H9 (cell line): Measurements from ENCODE around the gene CFL1. TPM values are rescaled to one million over a fixed set of nuclear protein-coding genes. Genes with fewer than 3 reads are reported as not detected.

ENCODE experiments used
- DNase-seq: peaks from one replicate; pipeline ENCODE4 v3.0.0-alpha.2; 2017
- H2AFZ ChIP-seq: one replicate; pipeline ENCODE4 v1.6.1; 2013; ENCODE audit warnings: mild to moderate bottlenecking, low read length, control low read depth, moderate library complexity
- H2AK5ac ChIP-seq: 2 replicates; pipeline ENCODE4 v1.6.1; 2013; ENCODE audit warnings: low read length, control low read depth, mixed read lengths; ENCODE audit not compliant: insufficient read length
- H2BK120ac ChIP-seq: one replicate; pipeline ENCODE4 v1.6.1; 2013; ENCODE audit warnings: low read depth, mild to moderate bottlenecking, low read length, control low read depth, inconsistent platforms; ENCODE audit not compliant: poor library complexity, severe bottlenecking
- H2BK12ac ChIP-seq: 2 replicates; pipeline ENCODE4 v1.6.1; 2013; ENCODE audit warnings: low read length, control low read depth, mixed read lengths, low read depth; ENCODE audit not compliant: insufficient read length
- H2BK15ac ChIP-seq: 2 replicates; pipeline ENCODE4 v1.6.1; 2013; ENCODE audit warnings: low read depth, low read length, control low read depth
- H2BK20ac ChIP-seq: one replicate; pipeline ENCODE4 v1.6.1; 2013; ENCODE audit warnings: low read depth, mild to moderate bottlenecking, low read length, control low read depth, inconsistent platforms; ENCODE audit not compliant: poor library complexity, severe bottlenecking
- H2BK5ac ChIP-seq: 2 replicates; pipeline ENCODE4 v1.6.1; 2013; ENCODE audit warnings: low read length, control low read depth, mixed read lengths; ENCODE audit not compliant: insufficient read length
- H3K14ac ChIP-seq: 2 replicates; pipeline ENCODE4 v1.6.1; 2013; ENCODE audit warnings: low read length, control low read depth; ENCODE audit not compliant: insufficient read depth
- H3K18ac ChIP-seq: 2 replicates; pipeline ENCODE4 v1.6.1; 2013; ENCODE audit warnings: low read depth, mild to moderate bottlenecking, mixed read lengths, low read length, control low read depth; ENCODE audit not compliant: insufficient read length
- H3K23ac ChIP-seq: 2 replicates; pipeline ENCODE4 v1.6.1; 2013; ENCODE audit warnings: low read length, control low read depth, mixed read lengths, low read depth; ENCODE audit not compliant: insufficient read length
- H3K23me2 ChIP-seq: 2 replicates; pipeline ENCODE4 v1.6.1; 2013; ENCODE audit warnings: low read depth, mild to moderate bottlenecking, mixed read lengths, low read length, control low read depth; ENCODE audit not compliant: insufficient read length, poor library complexity, severe bottlenecking
- H3K27ac ChIP-seq: 2 replicates; pipeline ENCODE4 v1.5.1; 2013; ENCODE audit warnings: low read length, control low read depth, mixed read lengths, low read depth; ENCODE audit not compliant: insufficient read length
- H3K27me3 ChIP-seq: 2 replicates; pipeline ENCODE4 v1.6.1; 2013; ENCODE audit warnings: low read length, control low read depth, inconsistent platforms; ENCODE audit not compliant: insufficient read depth
- H3K4ac ChIP-seq: 2 replicates; pipeline ENCODE4 v1.6.1; 2013; ENCODE audit warnings: low read depth, mild to moderate bottlenecking, control low read depth, inconsistent platforms, low read length, moderate library complexity
- H3K4me1 ChIP-seq: 2 replicates; pipeline ENCODE4 v1.6.1; 2013; ENCODE audit warnings: low read length, control low read depth, inconsistent platforms; ENCODE audit not compliant: insufficient read depth
- H3K4me2 ChIP-seq: 2 replicates; pipeline ENCODE4 v1.6.1; 2013; ENCODE audit warnings: low read length, control low read depth, mixed read lengths; ENCODE audit not compliant: insufficient read length, insufficient read depth
- H3K56ac ChIP-seq: 2 replicates; pipeline ENCODE4 v1.6.1; 2013; ENCODE audit warnings: low read depth, mild to moderate bottlenecking, mixed read lengths, low read length, control low read depth; ENCODE audit not compliant: insufficient read length
- H3K79me1 ChIP-seq: 2 replicates; pipeline ENCODE4 v1.6.1; 2013; ENCODE audit warnings: low read depth, mild to moderate bottlenecking, moderate library complexity, low read length, control low read depth, inconsistent platforms; ENCODE audit not compliant: insufficient read depth, poor library complexity, severe bottlenecking
- H3K79me2 ChIP-seq: 2 replicates; pipeline ENCODE4 v1.6.1; 2013; ENCODE audit warnings: low read length, control low read depth, inconsistent platforms; ENCODE audit not compliant: insufficient read depth
- H3K9ac ChIP-seq: 2 replicates; pipeline ENCODE4 v1.6.1; 2013; ENCODE audit warnings: low read length, control low read depth, mixed read lengths; ENCODE audit not compliant: insufficient read length; ENCODE audit errors: extremely low read depth
- H3K9me3 ChIP-seq: one replicate; pipeline ENCODE4 v1.6.1; 2013; ENCODE audit warnings: low read depth, low read length, inconsistent platforms; ENCODE audit not compliant: control insufficient read depth
- H3T11ph ChIP-seq: one replicate; pipeline ENCODE4 v1.6.1; 2013; ENCODE audit warnings: mild to moderate bottlenecking, low read length, control low read depth, inconsistent platforms
- H4K20me1 ChIP-seq: one replicate; pipeline ENCODE4 v1.6.1; 2013; ENCODE audit not compliant: control insufficient read depth, insufficient read length, insufficient read depth
- H4K5ac ChIP-seq: 2 replicates; pipeline ENCODE4 v1.6.1; 2013; ENCODE audit warnings: low read depth, mild to moderate bottlenecking, mixed read lengths, low read length, control low read depth; ENCODE audit not compliant: insufficient read length
- H4K8ac ChIP-seq: replicated peaks from 2 replicates; pipeline ENCODE4 v1.6.1; 2013; ENCODE audit warnings: low read length, control low read depth, mixed read lengths, low read depth; ENCODE audit not compliant: insufficient read length
- H4K91ac ChIP-seq: 2 replicates; pipeline ENCODE4 v1.6.1; 2013; ENCODE audit warnings: low read depth, mild to moderate bottlenecking, moderate library complexity, mixed read lengths, low read length, control low read depth; ENCODE audit not compliant: insufficient read length
- H3K27ac Mint-ChIP-seq, 3 experiments: 2 replicates in 2 of 3; 3 replicates in 1 of 3; pipeline ENCODE4 v1.8.0; 2020 to 2021; ENCODE audit warnings: mixed read lengths in 3 of 3, mild to moderate bottlenecking in 1 of 3, moderate library complexity in 1 of 3
- H3K27me3 Mint-ChIP-seq: 2 replicates; pipeline ENCODE4 v1.8.0; 2021; ENCODE audit warnings: low read depth, mild to moderate bottlenecking, moderate library complexity, mixed read lengths
- H3K36me3 Mint-ChIP-seq, 3 experiments: 2 replicates in 2 of 3; 3 replicates in 1 of 3; pipeline ENCODE4 v1.8.0; 2020 to 2021; ENCODE audit warnings: low read depth in 3 of 3, mixed read lengths in 3 of 3; ENCODE audit not compliant: insufficient read depth in 1 of 3
- H3K4me1 Mint-ChIP-seq, 2 experiments: 2 replicates each; pipeline ENCODE4 v1.8.0; 2020; ENCODE audit warnings: mixed read lengths in 2 of 2
- H3K4me3 Mint-ChIP-seq, 2 experiments: 2 replicates in 1 of 2; 3 replicates in 1 of 2; pipeline ENCODE4 v1.8.0; 2020 to 2021; ENCODE audit warnings: mild to moderate bottlenecking in 2 of 2, mixed read lengths in 2 of 2, moderate library complexity in 1 of 2
- H3K9me3 Mint-ChIP-seq, 2 experiments: 2 replicates in 1 of 2; 3 replicates in 1 of 2; pipeline ENCODE4 v1.8.0; 2020; ENCODE audit warnings: mild to moderate bottlenecking in 2 of 2, mixed read lengths in 2 of 2, moderate library complexity in 1 of 2
- CTCF ChIP-seq: fragments of 200-600 bp; sonication (generic); conservative IDR thresholded peaks from 3 replicates; pipeline ENCODE4 v1.8.0; 2021; ENCODE audit warnings: antibody characterized with exemption, mild to moderate bottlenecking
- WGBS: extraction: QIAGEN DNeasy Blood & Tissue Kit; methylation state at CpG from one replicate; pipeline ENCODE4 v1.1.7; 2013; ENCODE audit warnings: missing lambda C conversion rate, low lambda C conversion rate, mixed read lengths; ENCODE audit not compliant: insufficient read length; ENCODE audit errors: extremely low coverage; 5-methylcytosine and 5-hydroxymethylcytosine counted together
- total RNA-seq: library from RNA; stranded (reverse); gene quantifications from 2 replicates; pipeline ENCODE4 v1.2.1, GENCODE V29; 2021

Gene CFL1
- total RNA-seq, 1 experiment from 2014 or later = 1,107 TPM

DNA sequence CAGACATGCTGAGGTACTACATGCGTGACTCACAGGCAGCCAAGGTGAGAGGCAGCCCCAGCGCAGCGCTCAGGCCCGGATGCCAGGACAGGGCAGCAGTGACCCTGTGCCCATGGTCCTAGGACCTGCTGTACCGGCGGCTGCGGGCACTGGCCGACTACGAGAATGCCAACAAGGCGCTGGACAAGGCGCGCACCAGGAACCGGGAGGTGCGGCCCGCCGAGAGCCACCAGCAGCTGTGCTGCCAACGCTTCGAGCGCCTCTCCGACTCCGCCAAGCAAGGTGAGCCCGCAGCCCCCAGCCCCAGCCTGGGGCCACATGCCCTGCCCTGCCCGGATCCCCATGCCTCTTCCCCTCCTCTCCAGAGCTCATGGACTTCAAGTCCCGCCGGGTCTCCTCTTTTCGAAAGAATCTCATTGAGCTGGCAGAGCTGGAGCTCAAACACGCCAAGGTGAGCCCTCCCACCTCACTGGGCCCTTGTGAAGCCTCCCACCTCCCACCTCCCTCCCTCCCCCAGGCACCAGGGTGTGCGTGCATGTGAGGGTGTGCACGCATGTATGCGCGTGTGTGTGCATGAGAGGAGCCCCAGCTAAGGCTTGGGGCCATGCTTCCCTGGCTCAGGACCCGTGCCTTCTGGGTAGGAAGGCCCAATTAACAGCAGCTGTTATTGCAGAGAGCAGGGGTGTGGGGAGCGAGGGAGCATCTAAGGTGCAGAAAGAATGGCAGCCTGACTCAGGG lies 5.3 kb downstream of the CFL1 start:
- no peak overlapping the region; a peak in 1 of 5 replicates for H3K4me3 Mint-ChIP-seq
- H2BK120ac ChIP-seq = no peak overlapping the region
- no peak overlapping the region for H3K23ac ChIP-seq
- H2AFZ ChIP-seq = no peak overlapping the region
- H2BK12ac ChIP-seq = no peak overlapping the region
- no CpG with 5 or more reads among the region's 33 CpGs for WGBS
- no peaks in the 10 kb centered on the region for H3K4me1 ChIP-seq
- peaks cover 21 to 25% of the 10 kb centered on the region in 2 experiments for H3K4me1 Mint-ChIP-seq
- no peak overlapping the region for H3K4ac ChIP-seq
- H4K8ac ChIP-seq = no peak overlapping the region
- no peak overlapping the region for H3K18ac ChIP-seq
- peaks cover 14% of the 10 kb centered on the region; the same call in 1 of the 2 replicates for H3K79me2 ChIP-seq
- peaks cover 7% of the 10 kb centered on the region for H3K23me2 ChIP-seq
- no peak overlapping the region for H4K91ac ChIP-seq
- no peak for TF ChIP-seq CTCF
- H2BK15ac ChIP-seq = no peak overlapping the region
- no peaks in the 10 kb centered on the region for H4K20me1 ChIP-seq
- no peak overlapping the region for H3K9ac ChIP-seq
- H4K5ac ChIP-seq = no peak overlapping the region
- H3K14ac ChIP-seq = no peak overlapping the region
- no peak overlapping the region for H3K27ac Mint-ChIP-seq
- H3K36me3 Mint-ChIP-seq = peaks cover 47 to 58% (median 50%) of the 10 kb centered on the region in 3 experiments
- no peak overlapping the region for H2BK20ac ChIP-seq
- H3K4me2 ChIP-seq = no peak overlapping the region
- H3K27me3 Mint-ChIP-seq = peaks cover 14% of the 10 kb centered on the region
- peaks cover 3 to 7% of the 10 kb centered on the region in 2 experiments; a peak in 2 of 5 replicates for H3K9me3 Mint-ChIP-seq
- peak; percentile 31 for DNase-seq
- no peaks in the 10 kb centered on the region for H3K9me3 ChIP-seq
- no peak overlapping the region for H3T11ph ChIP-seq
- no peak overlapping the region for H3K27ac ChIP-seq
- no peak overlapping the region for H2BK5ac ChIP-seq
- H2AK5ac ChIP-seq = no peak overlapping the region
- H3K79me1 ChIP-seq = peaks cover 3% of the 10 kb centered on the region
- H3K56ac ChIP-seq = no peak overlapping the region
- no peaks in the 10 kb centered on the region for H3K27me3 ChIP-seq
